Measurements from ENCODE around the gene KCNAB3. TPM values are rescaled to one million over a fixed set of nuclear protein-coding genes. Genes with fewer than 3 reads are reported as not detected.

The KCNAB3 gene
- polyA plus RNA-seq, 1 donor (not counting 4 experiments of a cell fraction or from before 2014, with no cell fraction given): 2.0 TPM

- FAIRE-seq: no peak
- dilution Hi-C loops (cut with MboI; ENCODE audit: extremely low pct_ligation_motif_present, low sequenced_read_pairs): no loop called here
- peaks cover 46% of the 10 kb centered on the region for H3K4me1 ChIP-seq (ENCODE audit: control insufficient read depth, extremely low read depth, insufficient read depth, low read length)
- TF ChIP-seq EZH2 (IDR thresholded peaks at IDR 0.05; ENCODE audit: low read length) (no peak), CTCF (optimal IDR thresholded peaks at IDR 0.05 in 1 of 3, IDR thresholded peaks at IDR 0.05 in 1 of 3, conservative IDR thresholded peaks at IDR 0.05 in 1 of 3; ENCODE audit: extremely low read depth in 1 of 3, insufficient read depth in 2 of 3, low read length in 3 of 3) (peak in 1 of 3 experiments; percentile 11)
- no peaks in the 10 kb centered on the region for H3K27me3 ChIP-seq (ENCODE audit: control insufficient read depth, extremely low read depth, insufficient read depth, low read length)
- peak overlapping the region; percentile 17 for H2AFZ ChIP-seq (ENCODE audit: control insufficient read depth, low read length)
- no peak for DNase-seq (ENCODE audit: low read depth, low spot score)
- no peaks in the 10 kb centered on the region for H3K9me1 ChIP-seq (ENCODE audit: control insufficient read depth, extremely low read depth, insufficient read depth, low read length)
- H3K4me2 ChIP-seq (ENCODE audit: control insufficient read depth, extremely low read depth, insufficient read depth, low read depth, low read length): peak overlapping the region; percentile 88
- no peaks in the 10 kb centered on the region for H3K9me3 ChIP-seq (ENCODE audit: control insufficient read depth, low read depth, low read length)
- peak overlapping the region; percentile 61 to 86 (median 76) for H3K4me3 ChIP-seq (ENCODE audit: control insufficient read depth in 2 of 3, extremely low read depth in 1 of 3, insufficient read depth in 2 of 3, low read depth in 1 of 3, low read length in 3 of 3)
- peaks cover 11 to 19% of the 10 kb centered on the region in 2 experiments for H3K36me3 ChIP-seq (ENCODE audit: control insufficient read depth in 2 of 2, extremely low read depth in 1 of 2, insufficient read depth in 2 of 2, low read length in 2 of 2)
- H3K27ac ChIP-seq (ENCODE audit: control insufficient read depth, insufficient read depth, low read length): peak overlapping the region; percentile 89
- H4K20me1 ChIP-seq (ENCODE audit: control insufficient read depth, extremely low read depth, insufficient read depth, low read length): no peaks in the 10 kb centered on the region
- peaks cover 18% of the 10 kb centered on the region for H3K79me2 ChIP-seq (ENCODE audit: control insufficient read depth, insufficient read depth, low read length)
- peak overlapping the region; percentile 86 for H3K9ac ChIP-seq (ENCODE audit: control insufficient read depth, extremely low read depth, insufficient read depth, low read length)
These were observed 43.2 kb downstream of the KCNAB3 start for GRCh38 chr17:7886227-7887037.

GRCh38 chr17:7885367-7886226, 44.1 kb downstream of the KCNAB3 start:
- no peaks in the 10 kb centered on the region for H4K20me1 ChIP-seq (ENCODE audit: control insufficient read depth, extremely low read depth, insufficient read depth, low read length)
- peak overlapping the region; percentile 61 to 86 (median 76) for H3K4me3 ChIP-seq (ENCODE audit: control insufficient read depth in 2 of 3, extremely low read depth in 1 of 3, insufficient read depth in 2 of 3, low read depth in 1 of 3, low read length in 3 of 3)
- peak overlapping the region; percentile 89 for H3K27ac ChIP-seq (ENCODE audit: control insufficient read depth, insufficient read depth, low read length)
- peaks cover 18% of the 10 kb centered on the region for H3K79me2 ChIP-seq (ENCODE audit: control insufficient read depth, insufficient read depth, low read length)
- dilution Hi-C loops (cut with MboI; ENCODE audit: extremely low pct_ligation_motif_present, low sequenced_read_pairs): no loop called here
- FAIRE-seq (no peak), DNase-seq (ENCODE audit: low read depth, low spot score) (no peak)
- peak overlapping the region; percentile 86 for H3K9ac ChIP-seq (ENCODE audit: control insufficient read depth, extremely low read depth, insufficient read depth, low read length)
- TF ChIP-seq CTCF (optimal IDR thresholded peaks at IDR 0.05 in 1 of 3, IDR thresholded peaks at IDR 0.05 in 1 of 3, conservative IDR thresholded peaks at IDR 0.05 in 1 of 3; ENCODE audit: extremely low read depth in 1 of 3, insufficient read depth in 2 of 3, low read length in 3 of 3) (peak in 1 of 3 experiments; percentile 18), EZH2 (IDR thresholded peaks at IDR 0.05; ENCODE audit: low read length) (no peak)
- H3K4me2 ChIP-seq (ENCODE audit: control insufficient read depth, extremely low read depth, insufficient read depth, low read depth, low read length): peak overlapping the region; percentile 88
- no peaks in the 10 kb centered on the region for H3K9me1 ChIP-seq (ENCODE audit: control insufficient read depth, extremely low read depth, insufficient read depth, low read length)
- peaks cover 5 to 19% of the 10 kb centered on the region in 2 experiments for H3K36me3 ChIP-seq (ENCODE audit: control insufficient read depth in 2 of 2, extremely low read depth in 1 of 2, insufficient read depth in 2 of 2, low read length in 2 of 2)
- no peaks in the 10 kb centered on the region for H3K27me3 ChIP-seq (ENCODE audit: control insufficient read depth, extremely low read depth, insufficient read depth, low read length)
- peaks cover 48% of the 10 kb centered on the region for H3K4me1 ChIP-seq (ENCODE audit: control insufficient read depth, extremely low read depth, insufficient read depth, low read length)
- H3K9me3 ChIP-seq (ENCODE audit: control insufficient read depth, low read depth, low read length): no peaks in the 10 kb centered on the region
- H2AFZ ChIP-seq (ENCODE audit: control insufficient read depth, low read length): no peak overlapping the region
